HG03196 (cell line): Measurements from ENCODE around the gene VARS1.
"Not testable (repeated sequence)": the region's sequence is repeated elsewhere in the genome, so short reads cannot be mapped to it uniquely, and the experiment has no call there.

Source experiments
- ATAC-seq: cut with Tn5 transposase; IDR thresholded peaks from one replicate; pipeline ENCODE4 v1.9.1; 2021; ENCODE audit not compliant: unreplicated experiment

The VARS1 gene

GRCh38 chr6:31794866-31795615, 511 bp downstream of the VARS1 start:
- ATAC-seq = peak; percentile 4

GRCh38 chr6:31794294-31794865, 1.2 kb downstream of the VARS1 start:
- ATAC-seq = no peak

- not testable (repeated sequence) for ATAC-seq
These were observed 1.7 kb downstream of the VARS1 start for GRCh38 chr6:31793927-31794245.

- no peak for ATAC-seq
These were observed 2.8 kb downstream of the VARS1 start for GRCh38 chr6:31792761-31793171.

- ATAC-seq = no peak
These were observed 3.5 kb downstream of the VARS1 start for GRCh38 chr6:31792090-31792374.

DNA sequence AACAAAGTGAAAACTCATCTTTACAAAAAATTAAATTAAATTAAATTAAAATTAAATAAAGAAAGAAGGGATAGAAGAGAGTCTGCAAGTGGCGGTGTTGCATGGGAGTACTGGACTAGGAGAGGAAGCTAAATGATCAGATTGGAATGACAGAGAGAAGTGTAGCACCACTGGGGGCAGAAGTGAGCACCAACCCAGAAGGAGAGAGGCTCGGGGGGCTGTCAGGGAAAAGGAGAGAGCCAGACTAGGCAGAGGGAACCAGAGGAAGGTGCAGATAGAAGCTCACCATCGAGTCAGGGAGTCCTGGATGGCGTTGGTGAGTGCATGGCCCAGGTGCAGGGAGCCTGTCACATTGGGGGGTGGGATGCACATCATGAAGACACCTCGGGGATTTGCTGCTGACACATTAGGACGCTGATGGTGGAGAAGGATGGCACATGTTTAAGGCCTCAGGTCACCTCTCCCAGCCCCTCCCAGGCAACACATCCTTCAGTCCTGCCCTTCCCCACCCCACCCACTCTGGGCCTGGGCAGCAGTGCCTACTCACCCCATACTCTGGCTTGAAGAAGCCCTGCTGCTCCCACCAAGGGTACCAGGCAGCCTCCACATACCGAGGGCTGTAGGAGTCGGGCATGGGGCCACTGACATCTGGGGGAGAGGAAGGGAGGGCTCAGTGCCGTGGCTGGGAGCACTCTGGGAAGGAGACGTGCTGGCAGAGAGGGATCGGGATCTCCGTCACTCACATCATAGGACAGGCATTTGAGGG, 4.0 kb downstream of the VARS1 start:
- ATAC-seq = no peak

GRCh38 chr6:31785475-31785874, 10.1 kb downstream of the VARS1 start:
- ATAC-seq = no peak

- ATAC-seq = no peak
These were observed 11.2 kb downstream of the VARS1 start for GRCh38 chr6:31784098-31784925.

DNA sequence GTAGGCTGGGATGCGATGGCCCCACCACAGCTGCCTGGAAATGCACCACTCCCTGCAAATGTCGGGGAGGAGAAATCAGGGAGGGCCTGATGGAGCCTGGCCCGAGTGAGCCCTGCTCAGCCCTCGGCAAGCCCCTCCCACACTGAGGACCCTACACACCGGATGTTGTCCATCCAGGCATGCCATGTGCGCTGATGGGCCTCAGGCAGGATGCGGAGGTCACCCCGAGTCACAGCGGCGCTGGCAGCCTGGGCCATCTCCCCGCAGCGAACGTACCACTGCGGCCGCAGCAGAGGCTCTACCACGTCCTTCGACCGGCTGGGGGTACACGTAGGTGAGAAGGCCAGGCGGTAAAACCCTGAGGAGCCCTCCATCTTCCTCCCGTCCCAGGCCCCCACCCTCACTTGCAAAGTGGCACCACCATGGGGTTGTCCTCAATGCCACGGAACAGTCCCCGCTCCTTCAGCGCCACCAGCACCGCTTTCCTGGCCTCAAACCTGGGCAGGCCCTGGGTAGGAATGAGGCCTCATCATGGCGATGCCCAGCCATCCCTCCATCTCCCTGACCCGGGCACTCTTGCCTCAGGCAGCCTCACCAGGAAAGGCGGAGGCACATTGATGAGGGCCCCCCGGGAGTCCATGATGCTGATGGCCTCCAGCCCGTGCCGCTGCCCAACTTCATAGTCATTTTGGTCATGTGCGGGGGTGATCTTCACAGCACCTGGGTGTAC, 13.3 kb downstream of the VARS1 start:
- ATAC-seq = no peak

- no peak for ATAC-seq
These were observed 14.1 kb downstream of the VARS1 start for GRCh38 chr6:31781244-31782125.

- no peak for ATAC-seq
These were observed 14.9 kb downstream of the VARS1 start for GRCh38 chr6:31780507-31781243.

GRCh38 chr6:31779908-31780307, 15.6 kb downstream of the VARS1 start:
- ATAC-seq = no peak

GRCh38 chr6:31778999-31779885, 16.3 kb downstream of the VARS1 start:
- no peak for ATAC-seq

DNA sequence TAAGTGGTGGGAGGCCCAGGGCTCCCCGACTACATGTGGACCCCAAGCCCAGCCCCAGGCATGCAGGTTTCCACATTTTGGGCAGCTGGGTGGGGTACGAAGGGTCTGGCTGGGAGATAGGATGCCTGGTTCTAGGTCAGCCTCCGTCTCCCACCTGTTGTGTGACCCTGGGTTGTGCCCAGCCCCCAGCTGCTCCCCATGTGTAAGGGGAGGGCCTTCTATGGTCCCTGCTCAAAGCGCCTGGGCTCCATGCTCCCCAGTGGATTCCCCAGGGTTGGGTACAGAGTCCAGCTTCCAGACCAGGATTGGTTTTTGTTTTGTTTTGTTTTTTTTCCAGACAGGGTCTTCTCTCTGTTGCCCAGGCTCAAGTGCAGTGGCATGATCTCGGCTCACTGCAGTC, 17.4 kb downstream of the VARS1 start:
- no peak for ATAC-seq

DNA sequence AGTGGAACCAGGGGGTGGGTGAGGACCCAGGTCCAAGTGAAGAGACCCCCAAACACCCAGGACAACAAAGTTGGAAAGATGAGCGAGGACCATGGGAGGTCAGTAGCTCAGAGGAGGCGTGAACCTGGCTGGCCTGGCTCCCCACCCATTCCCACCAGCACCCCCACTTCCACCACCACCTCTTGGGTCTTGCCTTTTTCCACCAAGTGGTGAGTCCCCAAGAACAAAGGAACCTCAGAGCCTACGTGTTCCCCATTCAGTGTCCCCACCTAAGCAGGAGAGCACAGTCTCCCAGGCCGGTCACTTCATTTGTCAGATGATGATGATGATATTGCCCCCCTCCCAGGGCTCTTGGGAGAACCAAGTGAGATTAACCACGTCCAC, 17.9 kb downstream of the VARS1 start:
- no peak for ATAC-seq

DNA sequence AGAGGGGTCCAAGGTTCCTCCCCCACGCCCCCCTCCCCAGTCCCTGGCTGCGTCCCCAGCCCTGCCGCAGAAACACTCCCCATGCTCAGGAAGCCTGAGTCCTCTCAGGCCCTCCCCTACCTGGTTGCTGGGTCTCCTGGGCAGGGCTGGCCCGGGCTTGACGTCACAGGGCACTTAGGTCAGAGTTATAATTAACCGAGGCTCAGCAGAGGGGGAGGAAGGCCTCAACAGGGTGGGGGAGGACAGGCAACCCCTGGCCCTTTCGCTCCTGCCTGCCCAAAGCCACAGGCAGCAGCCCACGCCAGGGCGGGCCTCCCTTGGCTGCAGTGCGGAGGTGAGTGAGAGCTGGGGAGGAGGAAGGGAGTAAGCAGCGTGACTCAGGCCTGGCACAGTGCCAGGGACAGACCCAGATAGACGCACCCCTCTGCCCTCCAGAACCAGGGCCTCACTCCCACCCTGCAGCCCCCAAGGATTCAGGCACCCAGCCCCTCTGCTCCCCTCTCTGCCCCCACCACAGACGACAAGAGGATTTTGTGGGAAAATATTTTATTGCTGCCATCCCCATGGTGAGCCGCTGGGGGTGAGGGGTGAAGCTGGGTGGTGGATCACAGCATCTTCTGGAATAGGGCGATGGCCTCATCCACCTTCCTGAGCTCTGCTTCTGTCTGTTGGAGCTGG, 18.4 kb downstream of the VARS1 start, which contains the start of gene VWA7:
VWA7 (minus strand) TSS at position 340 of the 678 bp plus-strand sequence. CDS start 549 bp downstream, outside the sequence.
- ATAC-seq = peak; percentile 55

DNA sequence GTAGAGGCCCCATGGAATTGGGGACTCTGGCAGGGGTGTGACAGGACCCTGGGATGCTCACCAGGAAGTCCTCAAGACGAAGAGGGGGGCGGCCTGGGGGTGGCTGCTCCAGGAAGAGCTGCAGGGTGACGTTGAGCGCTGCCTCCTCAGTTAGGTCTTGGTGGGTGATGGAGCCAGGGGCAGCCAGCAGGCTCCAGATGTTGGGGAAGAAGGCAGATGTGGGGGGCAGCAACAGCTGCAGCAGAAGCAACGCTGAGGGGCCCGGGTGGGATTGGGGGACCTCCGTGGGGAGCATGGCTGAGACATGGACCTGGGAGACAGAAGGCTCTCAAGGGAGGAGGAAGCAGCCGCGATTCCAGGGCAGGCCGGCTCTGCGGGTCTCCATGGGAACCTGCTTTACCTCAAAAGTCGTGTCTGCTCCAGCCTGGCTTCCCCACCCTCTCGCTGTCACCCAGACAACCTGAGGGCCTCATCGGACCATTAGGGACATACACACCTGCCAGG, 19.0 kb downstream of the VARS1 start:
- ATAC-seq = no peak
